Spleen (tissue), 7 donors: ENCODE data around the gene HSFX3.
"Not testable (repeated sequence)": the region's sequence is repeated elsewhere in the genome, so short reads cannot be mapped to it uniquely, and the experiment has no call there.

ENCODE experiments used
- CTCF ChIP-seq, 11 experiments: fragments of 200-600 bp in 7 of 11; fragments of 450-650 bp in 4 of 11; sonication (generic) in 4 of 11; IDR thresholded peaks in 8 of 11; conservative IDR thresholded peaks in 3 of 11; 1 replicate in 7 of 11; 2 replicates in 4 of 11; pipeline versions ENCODE4 v1.4.0 to v1.8.0; 2016 to 2021; ENCODE audit warnings: antibody characterized with exemption in 11 of 11, inconsistent platforms in 4 of 11, mild to moderate bottlenecking in 1 of 11
- POLR2A ChIP-seq, 3 donors: fragments of 450-650 bp; IDR thresholded peaks; one replicate each; pipeline ENCODE4 v1.5.1; 2017; ENCODE audit warnings: antibody characterized with exemption in 3 of 3, mild to moderate bottlenecking in 1 of 3
- POLR2AphosphoS5 ChIP-seq, 3 donors: sonication (generic); formaldehyde crosslinking; IDR thresholded peaks; one replicate each; pipeline ENCODE4 v1.5.1; 2017; ENCODE audit warnings: antibody characterized with exemption in 3 of 3
- donor health status: DM: no; HTN: no; CAD: no; lungs with moderate emphysema.
- donor health status: DM: no; HTN: no; CAD: no.
- donor health status: DM: no; HTN: no; CAD: no.

- TF ChIP-seq POLR2AphosphoS5 (IDR thresholded peaks at IDR 0.05); CTCF (IDR thresholded peaks at IDR 0.05 in 8 of 11, conservative IDR thresholded peaks at IDR 0.05 in 3 of 11); POLR2A (IDR thresholded peaks at IDR 0.05): not testable (repeated sequence)
Measured at GRCh38 chrX:149547782-149548181, 1.9 kb downstream of the HSFX3 start.
